Calu3 (cell line): Measurements from ENCODE around the gene PPP2R5E. TPM values are rescaled to one million over a fixed set of nuclear protein-coding genes. Genes with fewer than 3 reads are reported as not detected.

Source experiments
- BruUV-seq: library from RNA; stranded (reverse); fragments of 400-500 nt; replicated peaks from 2 replicates; lab custom pipeline; 2021; lab: Mats Ljungman, UMichigan
- CTCF ChIA-PET: fragments of 300-600 bp; sonication (Branson Sonifier 250); formaldehyde crosslinking; loops from one replicate; lab custom pipeline; 2022; ENCODE audit warnings: antibody characterized with exemption; lab: Charles Lee
- DNase-seq: peaks from one replicate; pipeline ENCODE4 v3.0.0; 2022
- H3K27ac Mint-ChIP-seq: one replicate; pipeline ENCODE4 v1.8.0; 2022; ENCODE audit warnings: mixed read lengths; ENCODE audit not compliant: unreplicated experiment
- H3K27me3 Mint-ChIP-seq: one replicate; pipeline ENCODE4 v1.8.0; 2022; ENCODE audit warnings: mixed read lengths; ENCODE audit not compliant: unreplicated experiment
- H3K36me3 Mint-ChIP-seq: one replicate; pipeline ENCODE4 v1.8.0; 2022; ENCODE audit warnings: mild to moderate bottlenecking, moderate library complexity, mixed read lengths; ENCODE audit not compliant: insufficient read depth, unreplicated experiment
- H3K4me1 Mint-ChIP-seq: one replicate; pipeline ENCODE4 v1.8.0; 2022; ENCODE audit warnings: mild to moderate bottlenecking, low read depth, mixed read lengths; ENCODE audit not compliant: unreplicated experiment
- H3K4me3 Mint-ChIP-seq: one replicate; pipeline ENCODE4 v1.8.0; 2022; ENCODE audit warnings: mild to moderate bottlenecking, low read depth, moderate library complexity, mixed read lengths; ENCODE audit not compliant: unreplicated experiment
- H3K9me3 Mint-ChIP-seq: one replicate; pipeline ENCODE4 v1.8.0; 2022; ENCODE audit warnings: low read depth, mixed read lengths; ENCODE audit not compliant: unreplicated experiment
- intact Hi-C: fragments of 100-400 bp; cut with micrococcal nuclease; formaldehyde crosslinking; loops from one replicate; pipeline ENCODE4 v1.10.0; 2022; ENCODE audit not compliant: unreplicated experiment
- total RNA-seq: library from RNA; stranded (reverse); gene quantifications from 2 replicates; pipeline ENCODE4 v1.2.3, GENCODE V29; 2022
- TF ChIP-seq, protein P1 (sequence below): fragments of 200-600 bp; IDR thresholded peaks from one replicate; pipeline ENCODE4 v1.8.0; 2022; ENCODE audit warnings: antibody characterized with exemption; ENCODE audit not compliant: unreplicated experiment

The PPP2R5E gene
- total RNA-seq, 1 experiment from 2014 or later = 52.5 TPM

GRCh38 chr14:63431466-63431865 is 111.7 kb downstream of the PPP2R5E start:
- H3K4me3 Mint-ChIP-seq = no peak overlapping the region
- CTCF ChIA-PET = no interaction called here
- H3K27ac Mint-ChIP-seq = no peak overlapping the region
- H3K4me1 Mint-ChIP-seq = peaks cover 13% of the 10 kb centered on the region
- TF ChIP-seq, protein P1, sequence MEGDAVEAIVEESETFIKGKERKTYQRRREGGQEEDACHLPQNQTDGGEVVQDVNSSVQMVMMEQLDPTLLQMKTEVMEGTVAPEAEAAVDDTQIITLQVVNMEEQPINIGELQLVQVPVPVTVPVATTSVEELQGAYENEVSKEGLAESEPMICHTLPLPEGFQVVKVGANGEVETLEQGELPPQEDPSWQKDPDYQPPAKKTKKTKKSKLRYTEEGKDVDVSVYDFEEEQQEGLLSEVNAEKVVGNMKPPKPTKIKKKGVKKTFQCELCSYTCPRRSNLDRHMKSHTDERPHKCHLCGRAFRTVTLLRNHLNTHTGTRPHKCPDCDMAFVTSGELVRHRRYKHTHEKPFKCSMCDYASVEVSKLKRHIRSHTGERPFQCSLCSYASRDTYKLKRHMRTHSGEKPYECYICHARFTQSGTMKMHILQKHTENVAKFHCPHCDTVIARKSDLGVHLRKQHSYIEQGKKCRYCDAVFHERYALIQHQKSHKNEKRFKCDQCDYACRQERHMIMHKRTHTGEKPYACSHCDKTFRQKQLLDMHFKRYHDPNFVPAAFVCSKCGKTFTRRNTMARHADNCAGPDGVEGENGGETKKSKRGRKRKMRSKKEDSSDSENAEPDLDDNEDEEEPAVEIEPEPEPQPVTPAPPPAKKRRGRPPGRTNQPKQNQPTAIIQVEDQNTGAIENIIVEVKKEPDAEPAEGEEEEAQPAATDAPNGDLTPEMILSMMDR = no peak
- H3K9me3 Mint-ChIP-seq = no peaks in the 10 kb centered on the region
- H3K27me3 Mint-ChIP-seq = no peaks in the 10 kb centered on the region
- no peaks in the 10 kb centered on the region for H3K36me3 Mint-ChIP-seq
- intact Hi-C loops = no loop called here
- BruUV-seq = no TSS peak
- no peak for DNase-seq

GRCh38 chr14:63428486-63428885 is 114.7 kb downstream of the PPP2R5E start:
- CTCF ChIA-PET = no interaction called here
- Mint-ChIP-seq H3K36me3 (no peaks in the 10 kb centered on the region), H3K9me3 (no peaks in the 10 kb centered on the region), H3K4me3 (no peak overlapping the region), H3K27ac (no peak overlapping the region), H3K27me3 (no peaks in the 10 kb centered on the region), H3K4me1 (no peaks in the 10 kb centered on the region)
- TF ChIP-seq, protein P1 = no peak
- DNase-seq = no peak
- BruUV-seq = no TSS peak
- intact Hi-C loops = no loop called here

DNA sequence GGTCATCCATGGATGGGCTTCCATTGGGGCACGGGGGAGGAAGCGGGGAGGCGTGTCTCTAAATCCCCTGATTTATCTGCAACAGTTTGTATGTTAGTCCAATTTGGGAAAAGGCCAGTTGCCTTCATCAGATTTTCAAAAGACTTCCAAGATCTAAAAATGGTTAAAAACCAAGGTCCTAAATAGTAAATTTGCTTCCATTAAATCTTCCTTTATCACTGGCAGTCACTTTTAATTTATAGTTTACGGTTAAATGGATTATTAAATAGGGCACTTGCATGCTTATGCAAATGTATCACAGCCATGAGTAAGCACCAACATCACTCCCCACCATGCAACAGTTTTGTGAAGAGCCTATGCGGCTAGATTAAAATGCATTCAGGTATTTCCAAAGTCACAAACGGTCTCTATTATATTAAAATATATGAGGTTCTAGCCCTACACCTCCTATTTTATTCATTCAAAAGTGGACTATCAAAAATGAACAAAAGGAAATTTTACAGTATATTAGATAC is 116.3 kb downstream of the PPP2R5E start:
- no peaks in the 10 kb centered on the region for H3K9me3 Mint-ChIP-seq
- no peaks in the 10 kb centered on the region for H3K27me3 Mint-ChIP-seq
- TF ChIP-seq, protein P1 = no peak
- intact Hi-C loops = no loop called here
- no TSS peak for BruUV-seq
- CTCF ChIA-PET = interaction anchor here (0.6 kb wide), 1 partner anchor 194 kb away, joined by 4 read pairs; no protein-coding TSS in a partner anchor
- no peak overlapping the region for H3K4me3 Mint-ChIP-seq
- no peak overlapping the region for H3K27ac Mint-ChIP-seq
- H3K36me3 Mint-ChIP-seq = no peaks in the 10 kb centered on the region
- DNase-seq = no peak
- no peaks in the 10 kb centered on the region for H3K4me1 Mint-ChIP-seq

GRCh38 chr14:63423889-63424288 is 119.3 kb downstream of the PPP2R5E start:
- CTCF ChIA-PET = no interaction called here

More at GRCh38 chr14:63423889-63424288, 119.3 kb downstream of the PPP2R5E start:
- Mint-ChIP-seq H3K27me3 (no peaks in the 10 kb centered on the region), H3K9me3 (no peaks in the 10 kb centered on the region), H3K4me1 (no peaks in the 10 kb centered on the region), H3K27ac (peak overlapping the region; percentile 28), H3K4me3 (no peak overlapping the region), H3K36me3 (no peaks in the 10 kb centered on the region)
- TF ChIP-seq, protein P1 = no peak
- BruUV-seq = no TSS peak
- no peak for DNase-seq
- intact Hi-C loops = no loop called here
